Measurements from ENCODE around the gene LIG4.

- TF ChIP-seq YY1 (IDR thresholded peaks at IDR 0.05) (no peak), REST (IDR thresholded peaks at IDR 0.05) (no peak), SP1 (IDR thresholded peaks at IDR 0.05) (no peak), JUND (IDR thresholded peaks at IDR 0.05) (no peak), ATF3 (IDR thresholded peaks at IDR 0.05) (no peak), TAF1 (conservative IDR thresholded peaks at IDR 0.05) (no peak), RAD21 (IDR thresholded peaks at IDR 0.05) (no peak), EGR1 (IDR thresholded peaks at IDR 0.05; ENCODE audit: low read depth in 2 of 2) (no peak), HNF4A (conservative IDR thresholded peaks at IDR 0.05) (no peak)
- TF ChIP-seq, protein P1, sequence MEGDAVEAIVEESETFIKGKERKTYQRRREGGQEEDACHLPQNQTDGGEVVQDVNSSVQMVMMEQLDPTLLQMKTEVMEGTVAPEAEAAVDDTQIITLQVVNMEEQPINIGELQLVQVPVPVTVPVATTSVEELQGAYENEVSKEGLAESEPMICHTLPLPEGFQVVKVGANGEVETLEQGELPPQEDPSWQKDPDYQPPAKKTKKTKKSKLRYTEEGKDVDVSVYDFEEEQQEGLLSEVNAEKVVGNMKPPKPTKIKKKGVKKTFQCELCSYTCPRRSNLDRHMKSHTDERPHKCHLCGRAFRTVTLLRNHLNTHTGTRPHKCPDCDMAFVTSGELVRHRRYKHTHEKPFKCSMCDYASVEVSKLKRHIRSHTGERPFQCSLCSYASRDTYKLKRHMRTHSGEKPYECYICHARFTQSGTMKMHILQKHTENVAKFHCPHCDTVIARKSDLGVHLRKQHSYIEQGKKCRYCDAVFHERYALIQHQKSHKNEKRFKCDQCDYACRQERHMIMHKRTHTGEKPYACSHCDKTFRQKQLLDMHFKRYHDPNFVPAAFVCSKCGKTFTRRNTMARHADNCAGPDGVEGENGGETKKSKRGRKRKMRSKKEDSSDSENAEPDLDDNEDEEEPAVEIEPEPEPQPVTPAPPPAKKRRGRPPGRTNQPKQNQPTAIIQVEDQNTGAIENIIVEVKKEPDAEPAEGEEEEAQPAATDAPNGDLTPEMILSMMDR (IDR thresholded peaks at IDR 0.05; ENCODE audit: low read depth, low read length, missing input control) = no peak
- TF ChIP-seq, protein P2, sequence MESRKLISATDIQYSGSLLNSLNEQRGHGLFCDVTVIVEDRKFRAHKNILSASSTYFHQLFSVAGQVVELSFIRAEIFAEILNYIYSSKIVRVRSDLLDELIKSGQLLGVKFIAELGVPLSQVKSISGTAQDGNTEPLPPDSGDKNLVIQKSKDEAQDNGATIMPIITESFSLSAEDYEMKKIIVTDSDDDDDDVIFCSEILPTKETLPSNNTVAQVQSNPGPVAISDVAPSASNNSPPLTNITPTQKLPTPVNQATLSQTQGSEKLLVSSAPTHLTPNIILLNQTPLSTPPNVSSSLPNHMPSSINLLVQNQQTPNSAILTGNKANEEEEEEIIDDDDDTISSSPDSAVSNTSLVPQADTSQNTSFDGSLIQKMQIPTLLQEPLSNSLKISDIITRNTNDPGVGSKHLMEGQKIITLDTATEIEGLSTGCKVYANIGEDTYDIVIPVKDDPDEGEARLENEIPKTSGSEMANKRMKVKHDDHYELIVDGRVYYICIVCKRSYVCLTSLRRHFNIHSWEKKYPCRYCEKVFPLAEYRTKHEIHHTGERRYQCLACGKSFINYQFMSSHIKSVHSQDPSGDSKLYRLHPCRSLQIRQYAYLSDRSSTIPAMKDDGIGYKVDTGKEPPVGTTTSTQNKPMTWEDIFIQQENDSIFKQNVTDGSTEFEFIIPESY (IDR thresholded peaks at IDR 0.05) = no peak
Measured at GRCh38 chr13:108215436-108215835, at the start of gene LIG4.
